GM21825 (cell line): ENCODE measurements around the gene TKFC.

Experiments
- ATAC-seq: cut with Tn5 transposase; IDR thresholded peaks from one replicate; pipeline ENCODE4 v1.9.1; 2021; ENCODE audit warnings: mild to moderate bottlenecking, moderate library complexity; ENCODE audit not compliant: unreplicated experiment

Gene TKFC

DNA sequence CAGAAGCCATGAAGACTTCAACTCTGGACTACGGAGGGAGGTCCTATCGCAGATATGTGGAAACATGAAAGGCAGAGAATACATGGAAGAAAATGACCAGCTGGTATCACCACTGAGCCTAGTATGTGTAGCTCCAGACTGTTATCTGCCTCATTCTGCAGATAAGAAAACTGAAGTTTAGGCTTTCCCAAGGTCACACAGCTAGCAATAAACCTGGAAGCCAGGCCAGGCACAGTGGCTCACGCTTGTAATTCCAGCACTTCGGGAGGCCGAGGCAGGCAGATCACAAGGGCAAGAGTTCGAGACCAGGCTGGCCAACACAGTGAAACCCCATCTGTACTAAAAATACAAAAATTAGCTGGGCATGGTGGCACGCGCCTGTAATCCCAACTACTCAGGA is 22.3 kb upstream of the TKFC start:
- no peak for ATAC-seq

DNA sequence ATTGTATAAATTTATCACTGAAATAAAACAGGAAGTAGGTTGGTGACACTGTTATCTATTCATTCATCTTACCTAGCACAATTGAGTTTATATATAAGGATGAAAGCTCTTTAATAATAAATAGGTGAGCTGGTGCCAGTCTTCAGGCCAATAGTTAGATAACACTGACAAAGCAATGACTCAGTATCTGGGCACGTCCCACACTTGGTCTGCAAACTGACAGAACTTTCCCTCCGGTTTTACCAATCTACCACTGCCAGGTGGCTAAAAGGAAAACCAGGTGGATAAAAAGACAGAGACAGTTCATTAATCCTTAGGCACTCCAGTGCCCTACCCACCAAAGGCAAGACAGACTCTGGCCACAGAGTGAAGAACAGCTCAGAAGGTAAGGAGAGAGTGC is 17.8 kb upstream of the TKFC start:
- no peak for ATAC-seq

DNA sequence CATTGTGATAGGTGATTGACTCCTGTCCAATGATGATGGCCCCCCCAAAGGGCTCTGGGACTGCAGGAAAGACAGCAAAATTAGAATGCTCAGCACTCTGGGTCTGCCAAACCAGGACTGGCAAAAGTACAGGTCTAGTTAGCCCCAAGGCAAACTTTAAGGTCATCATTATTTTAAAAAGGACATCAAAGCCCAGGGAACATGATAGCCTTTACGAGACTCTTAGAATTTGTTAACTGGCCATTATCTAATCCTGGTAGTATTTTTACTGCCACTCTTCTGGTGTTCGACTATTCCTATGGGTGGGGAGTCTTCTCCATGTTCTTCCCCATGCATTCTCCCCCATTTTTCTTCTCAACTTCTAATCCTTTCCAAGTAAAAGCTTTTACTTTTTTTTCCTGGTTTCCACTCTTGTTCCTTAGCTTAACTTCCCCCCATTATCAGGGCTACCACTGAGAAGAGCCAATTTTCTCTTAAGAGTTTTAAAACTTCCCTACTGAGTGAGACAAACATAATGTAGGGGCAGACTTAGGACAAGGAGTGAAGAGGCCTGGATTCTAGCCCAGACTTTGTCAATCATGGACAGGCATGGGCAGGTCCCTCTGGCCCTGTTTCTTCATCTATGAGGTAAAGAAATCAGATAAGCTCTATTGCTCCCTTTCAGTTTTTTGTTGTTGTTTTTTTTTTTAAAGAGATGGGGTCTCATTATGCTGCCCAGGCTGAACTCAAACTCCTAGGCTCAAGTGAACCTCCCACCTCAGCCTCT is 7.2 kb upstream of the TKFC start:
- ATAC-seq = no peak

- no peak for ATAC-seq
These were observed 5.4 kb upstream of the TKFC start for GRCh38 chr11:61327669-61328071.

DNA sequence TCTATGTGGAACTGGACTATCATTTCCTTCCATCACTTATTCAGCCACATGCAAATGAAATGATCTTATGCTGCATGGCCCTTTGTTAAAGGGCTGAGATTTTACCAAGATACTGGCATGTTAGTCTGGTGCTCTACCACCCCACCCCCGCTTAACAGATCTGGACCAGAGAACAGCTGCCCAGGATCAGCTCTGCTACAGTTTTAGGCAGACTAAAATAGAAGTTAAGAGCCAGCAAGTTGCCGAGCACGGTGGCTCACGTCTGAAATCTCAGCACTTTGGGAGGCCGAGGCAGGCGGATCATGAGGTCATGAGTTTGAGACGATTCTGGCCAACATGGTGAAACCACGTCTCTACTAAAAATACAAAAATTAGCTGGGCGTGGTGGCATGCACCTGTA is 4.7 kb upstream of the TKFC start:
- ATAC-seq = no peak

DNA sequence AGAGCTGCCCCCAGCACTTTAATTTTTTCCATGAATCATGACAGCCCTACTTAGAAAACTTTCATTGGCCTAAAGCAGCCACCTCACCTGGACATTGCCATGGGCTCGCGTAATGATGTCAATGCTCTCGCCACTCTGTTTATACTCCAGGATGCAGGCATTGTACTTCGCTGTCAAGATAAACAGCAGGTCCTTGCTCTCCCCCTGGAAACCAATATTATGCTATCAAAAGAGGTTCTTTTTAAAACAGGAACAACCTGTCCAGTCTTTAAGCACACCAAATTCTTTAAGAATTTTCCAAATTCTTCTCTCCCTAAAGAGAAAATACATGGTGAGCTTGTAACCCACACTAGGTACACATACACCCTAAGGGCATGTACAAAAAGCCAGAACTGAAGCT is 3.2 kb upstream of the TKFC start:
- no peak for ATAC-seq

- ATAC-seq = no peak
These were observed 1.4 kb upstream of the TKFC start for GRCh38 chr11:61331651-61332050.

- ATAC-seq = no peak
These were observed 689 bp upstream of the TKFC start for GRCh38 chr11:61332281-61332796.

- ATAC-seq = peak; percentile 2
These were observed 764 bp downstream of the TKFC start for GRCh38 chr11:61333550-61334433.

DNA sequence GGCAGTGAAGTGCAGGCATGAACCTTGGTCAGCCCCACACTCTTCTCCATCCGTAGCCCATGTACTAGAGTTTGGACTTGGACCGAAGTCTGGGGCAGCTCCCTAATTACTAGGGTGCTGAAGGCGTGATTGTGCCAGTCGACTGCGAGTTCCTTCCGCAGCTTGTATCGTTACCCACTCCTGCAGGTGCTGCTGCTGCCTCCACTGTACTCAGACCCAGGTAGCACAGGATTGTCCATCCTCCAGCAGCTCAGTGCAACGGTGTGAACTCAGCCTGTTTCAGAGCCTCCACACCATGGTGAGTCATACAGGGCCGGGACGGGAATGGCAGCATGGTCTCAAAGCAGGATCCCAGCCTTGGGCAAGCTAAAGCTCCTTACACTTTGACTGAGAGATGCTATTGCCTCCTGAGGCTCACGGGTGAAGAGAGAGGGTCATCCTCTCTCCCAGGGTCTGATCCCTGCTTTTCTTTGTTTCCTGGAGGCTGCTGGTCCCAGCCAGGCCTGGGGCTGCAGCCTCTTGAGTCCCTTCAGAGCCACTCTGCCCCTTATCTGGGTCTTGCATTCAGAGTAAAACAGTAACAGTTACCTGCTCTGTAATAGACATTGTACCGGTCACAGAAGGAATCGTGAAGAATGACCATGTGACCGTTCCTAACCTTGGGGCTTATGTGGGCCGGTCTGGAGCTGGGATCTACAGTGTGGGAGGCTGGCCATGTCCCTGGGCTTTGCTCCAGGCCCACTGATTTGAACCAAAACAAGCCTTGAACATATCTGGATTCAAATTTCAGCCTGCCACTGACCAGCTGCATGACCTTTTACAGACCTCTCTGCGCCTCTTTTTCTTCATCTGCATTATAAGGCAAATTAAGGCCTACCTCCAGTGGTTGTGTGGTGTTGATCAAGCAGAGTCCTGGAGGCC is 1.7 kb downstream of the TKFC start:
- ATAC-seq = no peak

- no peak for ATAC-seq
These were observed 2.3 kb downstream of the TKFC start for GRCh38 chr11:61335355-61335710.

DNA sequence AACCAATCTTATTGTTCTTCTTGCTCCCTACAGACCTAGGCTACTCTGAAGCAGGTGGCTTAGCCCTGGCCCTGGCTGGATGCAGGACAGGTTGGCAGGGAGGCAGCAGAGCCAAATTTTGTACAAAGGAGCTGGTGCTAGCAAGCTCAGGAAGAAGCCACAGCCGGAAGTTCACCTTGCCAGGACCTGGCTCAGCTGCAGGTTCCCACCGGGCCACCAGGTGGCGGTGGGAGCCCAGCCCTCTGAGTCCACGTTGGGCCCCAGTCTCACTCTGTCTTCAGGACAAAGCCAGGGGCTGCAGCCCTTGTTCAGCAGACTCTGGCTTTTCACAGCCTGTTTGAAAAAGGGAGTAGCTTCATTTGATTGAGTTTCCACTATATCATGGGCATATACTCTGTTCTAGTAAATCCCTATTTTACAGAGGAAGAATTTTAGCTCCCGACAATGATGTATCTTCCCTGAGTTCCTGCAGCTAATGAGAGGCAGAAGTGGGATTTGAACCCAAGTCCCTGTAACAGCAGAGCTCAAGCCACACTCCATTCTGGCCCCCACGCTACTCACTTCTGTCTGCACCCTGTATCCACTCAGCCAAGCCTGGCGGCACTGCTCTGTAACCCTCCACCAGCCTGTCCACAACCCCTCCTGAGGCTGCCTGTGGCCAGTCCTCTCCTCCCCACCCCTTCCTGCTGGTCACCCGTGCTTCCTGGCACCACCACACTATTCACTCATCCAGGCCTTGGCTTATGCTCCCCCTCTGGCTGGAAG is 3.3 kb downstream of the TKFC start:
- peak; percentile 63 for ATAC-seq

DNA sequence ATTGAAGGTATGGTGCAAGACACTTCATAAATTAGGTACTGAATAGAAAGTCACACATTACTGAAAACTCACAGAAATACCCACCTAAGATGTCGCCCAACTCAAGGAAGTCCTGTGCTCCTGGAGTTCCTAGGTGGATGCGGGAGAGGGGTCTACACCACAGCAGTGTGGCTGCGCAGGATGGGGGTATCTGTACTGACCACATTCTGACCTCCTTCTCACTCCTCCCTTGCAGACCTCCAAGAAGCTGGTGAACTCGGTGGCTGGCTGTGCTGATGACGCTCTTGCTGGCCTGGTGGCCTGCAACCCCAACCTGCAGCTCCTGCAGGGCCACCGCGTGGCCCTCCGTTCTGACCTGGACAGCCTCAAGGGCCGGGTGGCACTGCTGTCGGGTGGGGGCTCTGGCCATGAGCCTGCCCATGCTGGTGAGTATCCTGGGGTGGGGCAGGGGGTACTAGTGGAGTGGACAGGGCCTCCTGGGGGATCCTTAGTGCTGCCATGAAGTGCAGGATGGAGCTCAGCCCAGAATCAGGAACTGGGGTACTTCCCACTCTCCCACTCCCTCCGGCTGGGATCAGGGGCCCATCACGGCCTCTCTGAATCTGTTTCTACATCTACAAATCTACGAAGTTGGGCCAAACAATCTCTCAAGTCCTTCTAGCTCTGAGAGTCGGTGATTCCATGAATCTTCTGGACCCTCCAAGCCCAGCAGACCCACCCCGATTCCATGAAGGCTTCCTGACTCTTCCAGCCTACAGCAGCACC is 4.9 kb downstream of the TKFC start:
- no peak for ATAC-seq

DNA sequence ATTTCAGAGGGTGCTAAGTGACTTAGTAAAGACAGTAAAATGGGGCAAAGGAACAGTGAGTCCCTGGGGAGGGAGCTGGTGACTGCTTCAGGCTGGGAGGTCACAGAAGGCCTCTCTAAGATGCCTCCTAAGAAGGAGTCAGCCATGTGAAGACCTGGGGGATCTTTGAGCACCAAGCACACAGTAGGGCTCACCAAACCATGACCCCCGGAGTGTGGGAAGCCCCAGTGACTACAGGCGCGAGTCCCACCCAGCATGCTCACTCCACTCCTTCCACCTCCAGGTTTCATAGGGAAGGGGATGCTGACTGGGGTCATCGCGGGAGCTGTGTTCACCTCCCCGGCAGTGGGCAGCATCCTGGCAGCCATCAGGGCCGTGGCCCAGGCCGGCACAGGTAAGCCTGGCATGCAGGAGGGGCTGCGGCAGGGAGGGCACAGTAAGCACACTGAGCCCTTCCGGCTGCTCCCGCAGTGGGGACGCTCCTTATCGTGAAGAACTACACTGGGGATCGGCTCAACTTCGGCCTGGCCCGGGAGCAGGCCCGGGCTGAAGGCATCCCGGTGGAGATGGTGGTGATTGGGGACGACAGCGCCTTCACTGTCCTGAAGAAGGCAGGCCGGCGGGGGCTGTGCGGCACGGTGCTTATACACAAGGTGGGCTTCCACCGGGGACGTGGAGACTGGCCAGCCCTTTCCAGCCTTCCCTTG is 5.9 kb downstream of the TKFC start:
- no peak for ATAC-seq

DNA sequence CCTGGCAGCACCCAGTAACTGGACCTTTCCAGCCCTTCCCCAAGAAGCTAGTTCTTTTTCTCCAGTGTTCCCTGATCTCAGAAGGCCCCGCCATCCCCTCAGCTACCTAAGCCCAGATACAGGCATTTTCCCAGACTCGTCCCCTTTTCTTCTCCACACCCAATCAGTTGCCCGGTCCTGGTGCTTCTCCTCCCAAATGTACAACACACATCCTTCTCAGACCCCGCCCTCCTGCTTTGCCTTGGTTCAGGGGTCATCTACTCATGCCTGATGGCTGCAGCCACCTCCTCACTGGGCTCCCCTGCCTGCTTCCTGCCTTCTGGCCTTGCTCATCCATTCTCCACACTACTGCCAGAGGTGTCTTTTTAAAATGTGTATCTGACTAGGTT is 6.5 kb downstream of the TKFC start:
- no peak for ATAC-seq

DNA sequence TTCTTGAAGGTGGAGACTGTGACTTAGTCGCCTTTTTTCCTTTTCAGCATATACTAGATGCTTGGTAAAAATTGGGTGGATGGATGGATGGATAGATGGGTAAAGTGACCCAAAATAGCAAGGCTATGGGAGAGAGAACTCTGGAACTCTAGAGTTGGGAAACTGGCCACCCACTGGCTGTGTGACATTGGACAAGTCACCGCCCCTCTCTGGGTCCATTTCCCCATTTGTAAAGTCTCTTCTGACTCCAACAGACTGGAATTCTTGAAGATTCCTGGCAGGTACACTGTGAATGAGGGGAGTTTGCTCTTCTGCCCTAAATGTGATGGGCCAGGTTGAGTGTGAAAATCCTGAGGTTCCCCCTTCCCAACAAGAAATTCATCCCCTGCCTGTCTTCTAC is 8.0 kb downstream of the TKFC start:
- no peak for ATAC-seq

- no peak for ATAC-seq
These were observed 8.7 kb downstream of the TKFC start for GRCh38 chr11:61341706-61342105.

GRCh38 chr11:61342207-61342803 is 9.3 kb downstream of the TKFC start:
- ATAC-seq = no peak
